Activated T-helper 17 cell treated with anti-CD3 and anti-CD28 coated beads, Interleukin-2, amount 50 U/mL, for 72 hours (primary cell): Measurements from ENCODE around the gene RGS7. TPM values are rescaled to one million over a fixed set of nuclear protein-coding genes. Genes with fewer than 3 reads are reported as not detected.

ENCODE experiments used
- ATAC-seq: fragments of 150-1000 bp; cut with Tn5 transposase; replicated peaks from 2 replicates; pipeline ENCODE4 v1.10.0; 2021; ENCODE audit warnings: mild to moderate bottlenecking, moderate library complexity
- H3K27ac Mint-ChIP-seq: one replicate; pipeline ENCODE4 v1.8.0; 2022; ENCODE audit warnings: mixed read lengths
- H3K27me3 Mint-ChIP-seq: one replicate; pipeline ENCODE4 v1.8.0; 2022; ENCODE audit warnings: mixed read lengths
- H3K36me3 Mint-ChIP-seq: one replicate; pipeline ENCODE4 v1.8.0; 2022; ENCODE audit warnings: low read depth, mild to moderate bottlenecking, mixed read lengths
- H3K4me1 Mint-ChIP-seq: one replicate; pipeline ENCODE4 v1.8.0; 2022; ENCODE audit warnings: mixed read lengths
- H3K4me3 Mint-ChIP-seq: one replicate; pipeline ENCODE4 v1.8.0; 2022; ENCODE audit warnings: mild to moderate bottlenecking, mixed read lengths
- H3K9me3 Mint-ChIP-seq: one replicate; pipeline ENCODE4 v1.8.0; 2022; ENCODE audit warnings: mixed read lengths
- total RNA-seq, 2 donors: library from RNA; stranded (reverse); gene quantifications; one replicate each; pipeline ENCODE4 v1.2.3, GENCODE V29; 2022

The RGS7 gene
- total RNA-seq, 2 donors from 2014 or later: not detected

GRCh38 chr1:240734001-240734400 lies 623.0 kb downstream of the RGS7 start:
- Mint-ChIP-seq H3K27ac (no peak overlapping the region), H3K4me1 (no peaks in the 10 kb centered on the region), H3K27me3 (peaks cover 4% of the 10 kb centered on the region), H3K4me3 (no peak overlapping the region), H3K36me3 (no peaks in the 10 kb centered on the region), H3K9me3 (no peaks in the 10 kb centered on the region)
- no peak for ATAC-seq

DNA sequence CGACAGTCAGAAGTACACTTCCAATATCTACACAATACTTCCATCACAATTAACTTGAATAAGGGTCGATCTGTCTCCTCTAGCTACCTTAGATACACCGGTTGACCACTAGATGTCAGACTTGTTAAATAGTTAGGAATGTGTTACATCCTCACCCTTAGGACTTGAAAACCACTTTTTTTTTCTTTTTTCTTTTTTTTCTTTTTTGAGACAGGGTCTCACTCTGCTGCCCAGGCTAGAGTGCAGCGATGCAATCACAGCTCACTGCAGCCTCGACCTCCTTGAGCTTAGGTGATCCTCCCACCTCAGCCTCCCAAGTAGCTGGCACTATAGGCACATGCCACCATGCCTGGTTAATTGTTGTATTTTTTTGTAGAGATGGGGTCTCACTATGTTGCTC lies 624.6 kb downstream of the RGS7 start:
- Mint-ChIP-seq H3K4me1 (no peaks in the 10 kb centered on the region), H3K9me3 (no peaks in the 10 kb centered on the region), H3K27me3 (peaks cover 4% of the 10 kb centered on the region), H3K4me3 (no peak overlapping the region), H3K27ac (no peak overlapping the region), H3K36me3 (no peaks in the 10 kb centered on the region)
- ATAC-seq: peak; percentile 59

Other genes with a start within 250 kb of the RGS7 start
- gene FH, start 162.6 kb upstream of the RGS7 start, total RNA-seq: 10 to 100 TPM; 29.2 to 62.5 TPM
- gene KMO, start 175.2 kb upstream of the RGS7 start, total RNA-seq: under 1 TPM in 1 of 2 donors, not detected in 1; 0.40 TPM